Measurements from ENCODE around the gene ITPR3.

Gene ITPR3

GRCh38 chr6:33719326-33719987 lies 98.3 kb downstream of the ITPR3 start:
- DNase-seq (ENCODE audit: low spot score), result no peak

- DNase-seq (ENCODE audit: low spot score), result no peak
Observed at GRCh38 chr6:33720998-33721397, 99.9 kb downstream of the ITPR3 start.

- no peak for DNase-seq (ENCODE audit: low spot score)
Observed at GRCh38 chr6:33721508-33721907, 100.4 kb downstream of the ITPR3 start.

- no peak for DNase-seq (ENCODE audit: low spot score)
Observed at GRCh38 chr6:33722103-33722623, 101.0 kb downstream of the ITPR3 start.

- DNase-seq (ENCODE audit: low spot score), result no peak
Observed at GRCh38 chr6:33723371-33724085, 102.4 kb downstream of the ITPR3 start.

- no peak for DNase-seq (ENCODE audit: low spot score)
Observed at GRCh38 chr6:33724102-33725023, 103.2 kb downstream of the ITPR3 start.

GRCh38 chr6:33725222-33725621 lies 104.1 kb downstream of the ITPR3 start:
- DNase-seq (ENCODE audit: low spot score), result no peak

- no peak for DNase-seq (ENCODE audit: low spot score)
Observed at GRCh38 chr6:33725891-33726673, 105.0 kb downstream of the ITPR3 start.

- no peak for DNase-seq (ENCODE audit: low spot score)
Observed at GRCh38 chr6:33726696-33727095, 105.6 kb downstream of the ITPR3 start.

- no peak for DNase-seq (ENCODE audit: low spot score)
Observed at GRCh38 chr6:33727126-33727525, 106.0 kb downstream of the ITPR3 start.

- DNase-seq (ENCODE audit: low spot score), result no peak
Observed at GRCh38 chr6:33727932-33728331, 106.8 kb downstream of the ITPR3 start.

GRCh38 chr6:33728438-33728837 lies 107.3 kb downstream of the ITPR3 start:
- DNase-seq (ENCODE audit: low spot score), result no peak

- no peak for DNase-seq (ENCODE audit: low spot score)
Observed at GRCh38 chr6:33729059-33729458, 107.9 kb downstream of the ITPR3 start.

GRCh38 chr6:33730611-33731010 lies 109.5 kb downstream of the ITPR3 start:
- DNase-seq (ENCODE audit: low spot score), result no peak

- DNase-seq (ENCODE audit: low spot score), result no peak
Observed at GRCh38 chr6:33731035-33731434, 109.9 kb downstream of the ITPR3 start.

GRCh38 chr6:33731751-33732282 lies 110.7 kb downstream of the ITPR3 start:
- DNase-seq (ENCODE audit: low spot score), result no peak

- no peak for DNase-seq (ENCODE audit: low spot score)
Observed at GRCh38 chr6:33732385-33732784, 111.3 kb downstream of the ITPR3 start.

- no peak for DNase-seq (ENCODE audit: low spot score)
Observed at GRCh38 chr6:33732817-33733708, 111.9 kb downstream of the ITPR3 start.

- DNase-seq (ENCODE audit: low spot score), result no peak
Observed at GRCh38 chr6:33733709-33734007, 112.5 kb downstream of the ITPR3 start.

- no peak for DNase-seq (ENCODE audit: low spot score)
Observed at GRCh38 chr6:33735216-33735615, 114.1 kb downstream of the ITPR3 start.
